ENCODE data around the gene ID1.

ID1 gene

GRCh38 chr20:31590717-31591225 lies 14.3 kb upstream of the ID1 start:
- DNase-seq (ENCODE audit: low spot score) (no peak), ATAC-seq (ENCODE audit: low read depth) (no peak)
- TF ChIP-seq, protein P1, sequence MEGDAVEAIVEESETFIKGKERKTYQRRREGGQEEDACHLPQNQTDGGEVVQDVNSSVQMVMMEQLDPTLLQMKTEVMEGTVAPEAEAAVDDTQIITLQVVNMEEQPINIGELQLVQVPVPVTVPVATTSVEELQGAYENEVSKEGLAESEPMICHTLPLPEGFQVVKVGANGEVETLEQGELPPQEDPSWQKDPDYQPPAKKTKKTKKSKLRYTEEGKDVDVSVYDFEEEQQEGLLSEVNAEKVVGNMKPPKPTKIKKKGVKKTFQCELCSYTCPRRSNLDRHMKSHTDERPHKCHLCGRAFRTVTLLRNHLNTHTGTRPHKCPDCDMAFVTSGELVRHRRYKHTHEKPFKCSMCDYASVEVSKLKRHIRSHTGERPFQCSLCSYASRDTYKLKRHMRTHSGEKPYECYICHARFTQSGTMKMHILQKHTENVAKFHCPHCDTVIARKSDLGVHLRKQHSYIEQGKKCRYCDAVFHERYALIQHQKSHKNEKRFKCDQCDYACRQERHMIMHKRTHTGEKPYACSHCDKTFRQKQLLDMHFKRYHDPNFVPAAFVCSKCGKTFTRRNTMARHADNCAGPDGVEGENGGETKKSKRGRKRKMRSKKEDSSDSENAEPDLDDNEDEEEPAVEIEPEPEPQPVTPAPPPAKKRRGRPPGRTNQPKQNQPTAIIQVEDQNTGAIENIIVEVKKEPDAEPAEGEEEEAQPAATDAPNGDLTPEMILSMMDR (IDR thresholded peaks at IDR 0.05; ENCODE audit: poor library complexity, severe bottlenecking) = no peak
- Histone ChIP-seq H3K9me3 (ENCODE audit: severe bottlenecking) (no peaks in the 10 kb centered on the region), H3K27ac (ENCODE audit: poor library complexity, severe bottlenecking) (peak overlapping the region; percentile 80), H3K4me3 (ENCODE audit: severe bottlenecking) (no peak overlapping the region), H3K4me1 (ENCODE audit: insufficient read depth, poor library complexity, severe bottlenecking) (peaks cover 42% of the 10 kb centered on the region), H3K27me3 (ENCODE audit: insufficient read depth, poor library complexity, severe bottlenecking) (no peaks in the 10 kb centered on the region), H3K36me3 (ENCODE audit: low read depth) (no peaks in the 10 kb centered on the region)

GRCh38 chr20:31593221-31594001 lies 11.7 kb upstream of the ID1 start:
- TF ChIP-seq, protein P1 (IDR thresholded peaks at IDR 0.05; ENCODE audit: poor library complexity, severe bottlenecking) = peak; percentile 58
- DNase-seq (ENCODE audit: low spot score) (peak; percentile 100), ATAC-seq (ENCODE audit: low read depth) (peak; percentile 87)
- Histone ChIP-seq H3K36me3 (ENCODE audit: low read depth) (no peaks in the 10 kb centered on the region), H3K27me3 (ENCODE audit: insufficient read depth, poor library complexity, severe bottlenecking) (no peaks in the 10 kb centered on the region), H3K4me1 (ENCODE audit: insufficient read depth, poor library complexity, severe bottlenecking) (peaks cover 43% of the 10 kb centered on the region), H3K4me3 (ENCODE audit: severe bottlenecking) (no peak overlapping the region), H3K27ac (ENCODE audit: poor library complexity, severe bottlenecking) (peak overlapping the region; percentile 80), H3K9me3 (ENCODE audit: severe bottlenecking) (no peaks in the 10 kb centered on the region)

- ATAC-seq (ENCODE audit: low read depth) = no peak
- no peak for DNase-seq (ENCODE audit: low spot score)
- Histone ChIP-seq H3K9me3 (ENCODE audit: severe bottlenecking) (no peaks in the 10 kb centered on the region), H3K27ac (ENCODE audit: poor library complexity, severe bottlenecking) (peak overlapping the region; percentile 80), H3K36me3 (ENCODE audit: low read depth) (no peaks in the 10 kb centered on the region), H3K4me1 (ENCODE audit: insufficient read depth, poor library complexity, severe bottlenecking) (peaks cover 43% of the 10 kb centered on the region), H3K4me3 (ENCODE audit: severe bottlenecking) (peak overlapping the region; percentile 2), H3K27me3 (ENCODE audit: insufficient read depth, poor library complexity, severe bottlenecking) (no peaks in the 10 kb centered on the region)
- TF ChIP-seq, protein P1 (IDR thresholded peaks at IDR 0.05; ENCODE audit: poor library complexity, severe bottlenecking) = no peak
Measured at GRCh38 chr20:31594002-31594557, 11.0 kb upstream of the ID1 start.

DNA sequence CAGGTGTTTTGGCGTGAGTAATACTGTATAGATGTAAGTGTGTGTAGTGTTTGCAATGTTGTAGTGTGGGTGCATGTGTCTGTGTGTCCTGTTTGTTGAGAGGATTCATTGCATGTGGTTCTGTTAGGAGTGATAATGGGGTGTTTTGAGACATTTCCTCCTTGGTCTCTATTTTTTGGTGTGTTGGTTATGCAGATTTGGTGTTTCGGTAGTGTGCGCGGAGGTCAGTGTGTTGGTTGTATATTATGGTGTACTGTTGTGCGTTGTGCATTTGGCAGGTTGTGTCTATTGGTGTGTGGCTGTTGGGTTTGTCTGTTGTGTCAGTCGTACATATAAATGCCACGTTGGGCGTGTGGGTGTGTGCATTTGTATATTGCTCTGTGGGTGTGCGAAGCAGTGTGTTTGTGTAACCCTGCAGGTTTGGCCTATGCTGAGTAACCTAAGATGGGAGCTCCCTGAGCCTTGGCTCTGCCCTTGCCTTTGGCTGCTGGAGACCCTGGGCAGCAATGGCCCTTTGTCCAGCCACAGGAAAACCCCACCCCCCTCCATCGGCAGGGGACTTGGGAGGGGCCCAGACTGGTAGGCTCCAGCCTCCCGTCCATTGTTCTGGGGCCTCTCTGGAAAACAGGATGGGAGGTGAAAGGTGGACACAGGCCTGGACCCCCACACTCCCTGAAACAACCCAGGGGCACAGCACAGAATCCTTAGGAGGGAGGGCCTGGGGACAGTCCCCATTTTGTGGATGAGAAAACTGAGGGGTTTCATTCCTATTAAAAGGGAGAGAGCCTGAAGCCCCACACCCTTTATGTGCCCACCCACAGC lies 10.3 kb upstream of the ID1 start:
- Histone ChIP-seq H3K9me3 (ENCODE audit: severe bottlenecking) (no peaks in the 10 kb centered on the region), H3K4me1 (ENCODE audit: insufficient read depth, poor library complexity, severe bottlenecking) (peaks cover 36% of the 10 kb centered on the region), H3K36me3 (ENCODE audit: low read depth) (no peaks in the 10 kb centered on the region), H3K27me3 (ENCODE audit: insufficient read depth, poor library complexity, severe bottlenecking) (no peaks in the 10 kb centered on the region), H3K4me3 (ENCODE audit: severe bottlenecking) (peak overlapping the region; percentile 2), H3K27ac (ENCODE audit: poor library complexity, severe bottlenecking) (peak overlapping the region; percentile 80)
- no peak for DNase-seq (ENCODE audit: low spot score)
- ATAC-seq (ENCODE audit: low read depth) = no peak
- TF ChIP-seq, protein P1 (IDR thresholded peaks at IDR 0.05; ENCODE audit: poor library complexity, severe bottlenecking) = no peak
